ENCODE measurements around the gene TECPR2.

The TECPR2 gene

GRCh38 chr14:102373110-102373509, 10.4 kb downstream of the TECPR2 start:
- DNase-seq (ENCODE audit: low spot score), result no peak

GRCh38 chr14:102374264-102374663, 11.5 kb downstream of the TECPR2 start:
- DNase-seq (ENCODE audit: low spot score), result no peak

GRCh38 chr14:102375119-102375518, 12.4 kb downstream of the TECPR2 start:
- DNase-seq (ENCODE audit: low spot score), result no peak

GRCh38 chr14:102377696-102378095, 15.0 kb downstream of the TECPR2 start:
- DNase-seq (ENCODE audit: low spot score), result no peak

- no peak for DNase-seq (ENCODE audit: low spot score)
Observed at GRCh38 chr14:102378830-102379229, 16.1 kb downstream of the TECPR2 start.

- DNase-seq (ENCODE audit: low spot score), result no peak
Observed at GRCh38 chr14:102387086-102387485, 24.3 kb downstream of the TECPR2 start.

GRCh38 chr14:102389246-102389645, 26.5 kb downstream of the TECPR2 start:
- no peak for DNase-seq (ENCODE audit: low spot score)

- no peak for DNase-seq (ENCODE audit: low spot score)
Observed at GRCh38 chr14:102390064-102390855, 27.5 kb downstream of the TECPR2 start.

GRCh38 chr14:102392506-102392905, 29.8 kb downstream of the TECPR2 start:
- peak; percentile 96 for DNase-seq (ENCODE audit: low spot score)

GRCh38 chr14:102394717-102395375, 32.1 kb downstream of the TECPR2 start:
- DNase-seq (ENCODE audit: low spot score), result no peak

GRCh38 chr14:102396521-102396920, 33.8 kb downstream of the TECPR2 start:
- no peak for DNase-seq (ENCODE audit: low spot score)

- no peak for DNase-seq (ENCODE audit: low spot score)
Observed at GRCh38 chr14:102403028-102403427, 40.3 kb downstream of the TECPR2 start.

- no peak for DNase-seq (ENCODE audit: low spot score)
Observed at GRCh38 chr14:102407258-102407657, 44.5 kb downstream of the TECPR2 start.

- peak; percentile 48 for DNase-seq (ENCODE audit: low spot score)
Observed at GRCh38 chr14:102408724-102409123, 46.0 kb downstream of the TECPR2 start.

- DNase-seq (ENCODE audit: low spot score), result no peak
Observed at GRCh38 chr14:102415671-102416070, 52.9 kb downstream of the TECPR2 start.

GRCh38 chr14:102417001-102417431, 54.3 kb downstream of the TECPR2 start:
- DNase-seq (ENCODE audit: low spot score), result no peak

- DNase-seq (ENCODE audit: low spot score), result no peak
Observed at GRCh38 chr14:102417646-102418045, 54.9 kb downstream of the TECPR2 start.

GRCh38 chr14:102418169-102418852, 55.6 kb downstream of the TECPR2 start:
- peak; percentile 71 for DNase-seq (ENCODE audit: low spot score)

GRCh38 chr14:102418853-102419240, 56.1 kb downstream of the TECPR2 start:
- peak; percentile 58 for DNase-seq (ENCODE audit: low spot score)

GRCh38 chr14:102419276-102419675, 56.5 kb downstream of the TECPR2 start:
- DNase-seq (ENCODE audit: low spot score), result no peak

- DNase-seq (ENCODE audit: low spot score), result no peak
Observed at GRCh38 chr14:102419716-102420115, 57.0 kb downstream of the TECPR2 start.

GRCh38 chr14:102421411-102422057, 58.8 kb downstream of the TECPR2 start:
- DNase-seq (ENCODE audit: low spot score), result no peak

All from cerebellar cortex (tissue), 1 donor.